Upper lobe of left lung (tissue), 4 donors: ENCODE data around the gene VWA2.

ENCODE experiments used
- CTCF ChIP-seq, 6 experiments: fragments of 450-650 bp in 4 of 6; fragments of 200-600 bp in 2 of 6; sonication (generic) in 2 of 6; IDR thresholded peaks; one replicate each; pipeline ENCODE4 v1.5.1; 2016 to 2019; ENCODE audit warnings: antibody characterized with exemption in 6 of 6
- POLR2A ChIP-seq, 4 donors: fragments of 450-650 bp; IDR thresholded peaks; one replicate each; pipeline ENCODE4 v1.5.1; 2016 to 2017; ENCODE audit warnings: antibody characterized with exemption in 4 of 4, mild to moderate bottlenecking in 2 of 4
- POLR2AphosphoS5 ChIP-seq, 2 donors: sonication (generic); formaldehyde crosslinking; IDR thresholded peaks; one replicate each; pipeline ENCODE4 v1.5.1; 2017; ENCODE audit warnings: antibody characterized with exemption in 2 of 2

- TF ChIP-seq CTCF (IDR thresholded peaks at IDR 0.05) (no peak), POLR2A (IDR thresholded peaks at IDR 0.05) (no peak), POLR2AphosphoS5 (IDR thresholded peaks at IDR 0.05) (no peak)
Observed at GRCh38 chr10:114303556-114303955, 64.5 kb downstream of the VWA2 start.
